GM12801 (cell line): ENCODE results near the gene AGR2.

Source experiments
- CTCF ChIP-seq: IDR thresholded peaks from one replicate; pipeline ENCODE4 v1.5.1; 2011; ENCODE audit warnings: control low read depth; ENCODE audit not compliant: insufficient read length; ENCODE audit errors: extremely low read depth

Gene AGR2

GRCh38 chr7:16826060-16826459, 21.3 kb upstream of the AGR2 start:
- no peak for TF ChIP-seq CTCF

DNA sequence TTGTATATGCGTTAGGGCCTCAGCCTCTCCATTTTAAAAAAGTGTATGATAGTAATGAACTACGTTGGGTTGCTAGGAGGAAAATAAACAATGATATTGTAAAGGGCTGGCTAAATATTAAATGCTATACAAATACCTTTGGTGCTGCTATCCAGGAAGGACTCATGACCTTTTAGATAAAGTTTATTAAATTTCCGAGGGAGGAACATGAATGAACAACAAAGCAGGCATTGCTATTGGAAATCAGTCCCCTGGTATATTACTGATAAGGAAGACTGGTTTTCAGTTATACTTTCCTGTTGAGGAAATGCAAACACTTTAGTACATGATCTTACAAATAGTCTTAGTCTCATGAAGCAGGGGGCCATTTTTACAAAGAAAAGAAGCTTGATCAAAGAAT, 17.2 kb upstream of the AGR2 start:
- no peak for TF ChIP-seq CTCF

DNA sequence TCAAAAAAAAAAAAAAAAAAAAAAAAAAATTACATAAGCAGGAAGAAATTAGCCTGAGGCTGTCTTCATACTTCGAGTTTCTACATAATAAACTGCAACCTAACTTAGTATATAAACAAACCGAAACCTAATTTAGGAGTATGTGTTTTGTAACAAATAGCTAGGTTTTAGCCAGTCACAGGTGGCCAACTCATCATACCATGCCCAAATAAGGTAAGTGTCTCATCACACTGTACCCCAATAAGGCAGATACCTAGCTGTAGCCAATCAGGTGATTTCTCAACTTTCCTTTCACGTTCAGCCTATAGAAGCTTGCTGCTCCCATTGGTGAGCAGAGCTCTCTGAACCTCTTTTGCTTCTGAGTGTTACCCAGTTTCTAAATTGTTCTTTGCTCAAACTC, 13.9 kb upstream of the AGR2 start:
- TF ChIP-seq CTCF = no peak

DNA sequence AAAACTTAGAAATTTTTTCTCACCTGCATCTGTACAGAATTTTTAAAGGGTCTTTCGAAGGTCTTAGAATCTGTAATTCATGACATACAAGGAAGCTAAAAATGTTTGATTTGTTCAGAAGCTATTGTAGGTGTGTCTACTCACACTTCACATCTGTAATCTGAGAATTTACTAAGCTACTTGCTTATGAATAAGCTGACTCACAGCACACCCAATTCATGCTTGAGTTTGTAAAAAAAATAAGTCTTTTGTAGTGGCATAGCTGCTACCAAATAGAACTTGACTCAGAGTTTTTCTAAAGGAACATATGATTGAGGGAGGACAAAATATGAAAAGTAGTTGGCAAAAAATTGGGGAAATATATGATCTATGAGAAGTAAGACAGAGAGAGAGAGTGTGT, 12.7 kb upstream of the AGR2 start:
- TF ChIP-seq CTCF = no peak

DNA sequence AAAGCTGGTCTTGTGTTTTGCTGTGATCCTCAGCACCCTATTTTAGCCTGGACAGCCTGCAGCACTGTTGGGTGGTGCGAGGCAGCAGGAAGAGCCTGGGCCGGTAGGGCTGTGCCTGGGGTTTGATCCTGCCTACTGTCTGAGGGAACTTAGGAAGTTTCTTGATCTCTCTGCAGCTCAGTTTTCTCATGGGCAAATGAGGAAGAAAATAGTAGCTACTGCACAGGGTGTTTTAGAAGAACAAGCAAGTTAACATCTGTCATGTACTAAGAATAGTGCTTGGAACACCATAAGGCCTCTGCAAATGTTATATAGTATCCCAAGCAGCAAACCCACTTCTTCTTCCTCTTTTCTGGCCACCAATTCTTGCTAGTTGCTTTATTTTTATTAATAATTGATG, 12.0 kb upstream of the AGR2 start:
- TF ChIP-seq CTCF = no peak

DNA sequence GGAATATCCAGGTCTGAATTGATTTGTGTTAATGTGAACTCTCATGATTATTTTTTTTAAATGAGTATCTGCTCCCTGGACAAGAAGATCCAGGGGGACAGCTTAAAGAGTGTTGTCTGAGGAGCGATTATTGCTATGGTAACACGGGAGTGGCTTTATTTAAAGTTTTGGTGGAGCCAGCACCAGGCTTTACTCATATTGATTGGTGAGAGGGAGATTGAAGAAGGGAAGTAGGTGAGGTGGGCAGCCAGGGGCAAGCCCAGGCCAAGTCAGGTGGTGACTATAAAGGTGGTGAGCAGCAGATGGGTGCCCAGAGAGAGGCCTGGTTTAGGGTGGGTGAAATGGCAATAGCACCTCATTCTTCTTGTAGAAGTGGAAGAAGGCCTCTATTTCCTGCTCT, 10.2 kb upstream of the AGR2 start:
- TF ChIP-seq CTCF = no peak

- TF ChIP-seq CTCF = no peak
Measured at GRCh38 chr7:16813232-16813616, 8.4 kb upstream of the AGR2 start.

- no peak for TF ChIP-seq CTCF
Measured at GRCh38 chr7:16812542-16813231, 7.9 kb upstream of the AGR2 start.
